Measurements from ENCODE around the gene EIF2B4. TPM values are rescaled to one million over a fixed set of nuclear protein-coding genes. Genes with fewer than 3 reads are reported as not detected.
A peak's percentile ranks its signal among the peaks of the same experiment; 100 is the strongest.

Gene EIF2B4
- total and polyA plus RNA-seq, 9 of the 15 experiments (the other 6 are each of a cell fraction or from before 2014, with no cell fraction given): 29.7 to 80.3 (median 58.9) TPM

- TF ChIP-seq STAT6 (CRISPR knock-in tag; IDR thresholded peaks at IDR 0.05) (no peak), SMC3 (conservative IDR thresholded peaks at IDR 0.05; ENCODE audit: insufficient read depth, low read depth, low read length) (no peak), ZNF780A (CRISPR knock-in tag; IDR thresholded peaks at IDR 0.05) (peak; percentile 38; the same call in 1 of the 2 replicates), ESRRB (CRISPR knock-in tag; IDR thresholded peaks at IDR 0.05; ENCODE audit: borderline replicate concordance) (no peak; the same call in 1 of the 2 replicates), PYGO2 (tag; IDR thresholded peaks at IDR 0.05) (no peak), MEIS2 (IDR thresholded peaks at IDR 0.05; ENCODE audit: partially characterized antibody) (peak; percentile 25), ELK3 (CRISPR knock-in tag; IDR thresholded peaks at IDR 0.05) (no peak), ZNF785 (CRISPR knock-in tag; IDR thresholded peaks at IDR 0.05) (no peak), ZNF212 (CRISPR knock-in tag; IDR thresholded peaks at IDR 0.05) (no peak), FOXJ3 (CRISPR knock-in tag; IDR thresholded peaks at IDR 0.05) (no peak), BHLHE40 (IDR thresholded peaks at IDR 0.05; ENCODE audit: low read length) (peak; percentile 98), EP300 (IDR thresholded peaks at IDR 0.05; ENCODE audit: low read length) (0 out of 2 replicates have a peak, but pooled peaks have one; percentile 28), ZFP30 (CRISPR knock-in tag; IDR thresholded peaks at IDR 0.05; ENCODE audit: borderline replicate concordance) (no peak), ZNF24 (IDR thresholded peaks at IDR 0.05) (no peak), ZBTB43 (CRISPR knock-in tag; IDR thresholded peaks at IDR 0.05) (no peak), ADNP (tag; IDR thresholded peaks at IDR 0.05) (no peak), FOXJ2 (tag; IDR thresholded peaks at IDR 0.05) (no peak), ETS2 (tag; IDR thresholded peaks at IDR 0.05; ENCODE audit: borderline replicate concordance, poor library complexity, severe bottlenecking) (no peak)
Measured at GRCh38 chr2:27322766-27323595, 47.2 kb downstream of the EIF2B4 start, which contains the start of gene MPV17 (continued).

Data from K562 (cell line).